ENCODE measurements around the gene GHR. TPM values are rescaled to one million over a fixed set of nuclear protein-coding genes. Genes with fewer than 3 reads are reported as not detected.

Gene GHR
- total RNA-seq, 2 experiments from 2014 or later = not detected

- Mint-ChIP-seq H3K4me3 (peak within 1 kb of the TSS; percentile 73), H3K36me3 (ENCODE audit: low read depth) (no peaks in the 10 kb centered on the region), H3K9me3 (no peaks in the 10 kb centered on the region), H3K27ac (peak within 1 kb of the TSS; percentile 5), H3K27me3 (peaks cover 16% of the 10 kb centered on the region), H3K4me1 (peaks cover 14% of the 10 kb centered on the region)
- ChIA-PET POLR2A (interaction anchor here (0.9 to 1.1 kb wide), 3 partner anchors 9 to 38 kb away, joined by 3 to 5 read pairs (median 4); no protein-coding TSS in a partner anchor), CTCF (no interaction called here)
- DNase-seq = peak; percentile 52
Measured at GRCh38 chr5:42756606-42757601, 333.7 kb downstream of the GHR start, which contains the start of gene CCDC152. Gene CCDC152, plus strand, starts transcription at chr5:42756818. Its CDS starts 2,304 bp downstream, at chr5:42759122.

- no peaks in the 10 kb centered on the region for H3K36me3 Mint-ChIP-seq (ENCODE audit: low read depth)
- no peak overlapping the region for H3K4me3 Mint-ChIP-seq
- POLR2A ChIA-PET = no interaction called here
- H3K9me3 Mint-ChIP-seq = no peaks in the 10 kb centered on the region
- CTCF ChIA-PET = no interaction called here
- peaks cover 16% of the 10 kb centered on the region for H3K27me3 Mint-ChIP-seq
- peaks cover 14% of the 10 kb centered on the region for H3K4me1 Mint-ChIP-seq
- H3K27ac Mint-ChIP-seq = no peak overlapping the region
- DNase-seq = no peak
Measured at GRCh38 chr5:42759456-42759855, 336.2 kb downstream of the GHR start.

GRCh38 chr5:42760426-42760825 is 337.2 kb downstream of the GHR start:
- Mint-ChIP-seq H3K4me3 (no peak overlapping the region), H3K4me1 (peaks cover 14% of the 10 kb centered on the region), H3K36me3 (ENCODE audit: low read depth) (no peaks in the 10 kb centered on the region), H3K27me3 (peaks cover 22% of the 10 kb centered on the region), H3K27ac (no peak overlapping the region), H3K9me3 (no peaks in the 10 kb centered on the region)
- CTCF ChIA-PET = interaction anchor here (0.5 to 1.3 kb wide), 3 partner anchors 113 to 1059 kb away, joined by 3 to 4 read pairs (median 3); no protein-coding TSS in a partner anchor
- POLR2A ChIA-PET = no interaction called here
- no peak for DNase-seq

GRCh38 chr5:42761791-42762190 is 338.6 kb downstream of the GHR start:
- POLR2A ChIA-PET = no interaction called here
- Mint-ChIP-seq H3K9me3 (no peaks in the 10 kb centered on the region), H3K27me3 (peaks cover 28% of the 10 kb centered on the region), H3K36me3 (ENCODE audit: low read depth) (no peaks in the 10 kb centered on the region), H3K4me1 (peaks cover 11% of the 10 kb centered on the region), H3K27ac (no peak overlapping the region), H3K4me3 (no peak overlapping the region)
- no peak for DNase-seq
- CTCF ChIA-PET = no interaction called here

GRCh38 chr5:42767491-42768105 is 344.4 kb downstream of the GHR start:
- Mint-ChIP-seq H3K4me3 (no peak overlapping the region), H3K27me3 (peaks cover 29% of the 10 kb centered on the region), H3K9me3 (no peaks in the 10 kb centered on the region), H3K36me3 (ENCODE audit: low read depth) (no peaks in the 10 kb centered on the region), H3K4me1 (no peaks in the 10 kb centered on the region), H3K27ac (no peak overlapping the region)
- CTCF ChIA-PET = interaction anchor here (0.6 to 1.8 kb wide), 18 partner anchors 13 to 762 kb away, joined by 3 to 8 read pairs (median 4); partner anchors contain the start of gene GHR
- POLR2A ChIA-PET = interaction anchor here (0.6 kb wide), 1 partner anchor 344 kb away, joined by 3 read pairs; the partner anchor contains the start of gene GHR
- DNase-seq = no peak

- peaks cover 31% of the 10 kb centered on the region for H3K27me3 Mint-ChIP-seq
- POLR2A ChIA-PET = no interaction called here
- CTCF ChIA-PET = interaction anchor here (0.6 to 1.8 kb wide), 16 partner anchors 13 to 763 kb away, joined by 3 to 8 read pairs (median 4); partner anchors contain the start of gene GHR
- H3K9me3 Mint-ChIP-seq = no peaks in the 10 kb centered on the region
- H3K36me3 Mint-ChIP-seq (ENCODE audit: low read depth) = no peaks in the 10 kb centered on the region
- H3K4me3 Mint-ChIP-seq = no peak overlapping the region
- DNase-seq = no peak
- H3K27ac Mint-ChIP-seq = no peak overlapping the region
- no peaks in the 10 kb centered on the region for H3K4me1 Mint-ChIP-seq
Measured at GRCh38 chr5:42768106-42768504, 344.9 kb downstream of the GHR start.

GRCh38 chr5:42770003-42770402 is 346.8 kb downstream of the GHR start:
- peaks cover 30% of the 10 kb centered on the region for H3K27me3 Mint-ChIP-seq
- no peaks in the 10 kb centered on the region for H3K9me3 Mint-ChIP-seq
- no peak overlapping the region for H3K27ac Mint-ChIP-seq
- POLR2A ChIA-PET = no interaction called here
- H3K4me3 Mint-ChIP-seq = no peak overlapping the region
- no peak for DNase-seq
- no peaks in the 10 kb centered on the region for H3K36me3 Mint-ChIP-seq (ENCODE audit: low read depth)
- no peaks in the 10 kb centered on the region for H3K4me1 Mint-ChIP-seq
- CTCF ChIA-PET = interaction anchor here (1.0 kb wide), 1 partner anchor 123 kb away, joined by 3 read pairs; no protein-coding TSS in a partner anchor
